Mononuclear cell (primary cell): ENCODE data around the gene MICAL2. TPM values are rescaled to one million over a fixed set of nuclear protein-coding genes. Genes with fewer than 3 reads are reported as not detected.

Source experiments
- H3K27me3 ChIP-seq: 2 replicates; pipeline ENCODE4 v1.6.0; 2011; ENCODE audit warnings: low read length, control low read depth; ENCODE audit not compliant: insufficient read depth
- H3K4me1 ChIP-seq: 2 replicates; pipeline ENCODE4 v1.5.1; 2011; ENCODE audit warnings: mild to moderate bottlenecking, low read length, control low read depth; ENCODE audit not compliant: insufficient read depth
- H3K4me3 ChIP-seq: 2 replicates; pipeline ENCODE4 v1.5.1; 2011; ENCODE audit warnings: mild to moderate bottlenecking, low read length, moderate library complexity
- H3K9me3 ChIP-seq: 2 replicates; pipeline ENCODE4 v1.5.1; 2011; ENCODE audit warnings: low read depth, mild to moderate bottlenecking, control low read depth, low read length
- total RNA-seq: library from RNA; depleted of rRNA; stranded (reverse); fragments of >200 nt; gene quantifications from one replicate; pipeline ENCODE4 v1.2.3, GENCODE V29; 2012

MICAL2 gene
- total RNA-seq, 1 donor: 14.5 TPM

DNA sequence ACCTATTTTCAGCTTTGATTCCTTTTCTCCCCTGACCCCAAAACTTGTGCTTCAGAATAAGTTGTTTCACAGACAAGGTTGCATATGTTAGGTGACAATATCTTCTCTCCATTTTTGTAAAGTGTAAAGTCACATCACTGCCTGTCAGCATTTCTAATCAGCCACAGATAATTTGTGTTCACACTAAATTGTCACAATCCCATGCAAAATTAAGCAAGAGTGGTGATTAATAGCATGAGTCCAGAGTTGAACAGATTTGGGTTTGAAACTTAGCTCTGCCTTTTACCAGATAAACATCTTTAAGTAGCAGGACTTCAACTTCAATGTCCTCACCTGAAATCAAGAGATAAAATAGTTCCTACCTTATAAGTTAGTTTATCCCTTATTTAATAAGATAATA, 80.1 kb downstream of the MICAL2 start:
- Histone ChIP-seq H3K4me1 (peaks cover 10% of the 10 kb centered on the region), H3K9me3 (no peaks in the 10 kb centered on the region), H3K27me3 (no peaks in the 10 kb centered on the region), H3K4me3 (no peak overlapping the region)

DNA sequence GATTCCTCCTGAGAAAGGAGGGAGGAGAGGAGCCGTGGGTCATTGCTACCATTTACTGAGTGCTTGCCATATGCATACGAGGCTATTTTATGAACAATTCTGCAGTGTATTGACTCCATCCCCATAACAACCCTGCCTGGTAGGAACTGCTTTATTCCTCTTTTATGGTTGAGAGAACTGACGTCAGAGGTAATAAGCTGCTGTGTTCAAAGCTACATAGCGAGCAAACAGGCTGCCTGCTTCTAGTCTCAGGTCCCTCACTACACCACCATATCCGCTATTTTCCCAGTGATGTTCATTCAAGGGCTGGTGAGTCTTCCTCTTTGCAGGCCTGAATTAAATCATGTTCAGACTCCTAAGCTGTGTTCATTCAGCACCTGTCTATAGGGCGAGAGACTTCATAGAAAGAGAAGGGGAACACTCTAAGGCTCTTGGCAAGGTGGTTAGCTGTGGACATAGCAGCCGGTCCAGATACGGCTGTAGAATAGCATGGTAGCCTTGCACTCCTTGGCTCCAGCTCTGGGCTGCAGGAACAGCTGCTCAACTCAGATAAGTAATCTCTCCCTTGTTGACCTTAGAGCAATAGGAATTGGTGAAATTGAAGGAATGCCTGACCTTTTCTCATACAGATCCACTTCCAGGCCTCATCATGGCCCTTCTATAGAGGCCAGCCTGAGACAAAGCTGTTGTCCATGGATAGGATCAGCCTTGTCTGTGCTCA, 82.6 kb downstream of the MICAL2 start:
- Histone ChIP-seq H3K27me3 (no peaks in the 10 kb centered on the region), H3K9me3 (no peaks in the 10 kb centered on the region), H3K4me1 (peaks cover 10% of the 10 kb centered on the region), H3K4me3 (no peak overlapping the region)

DNA sequence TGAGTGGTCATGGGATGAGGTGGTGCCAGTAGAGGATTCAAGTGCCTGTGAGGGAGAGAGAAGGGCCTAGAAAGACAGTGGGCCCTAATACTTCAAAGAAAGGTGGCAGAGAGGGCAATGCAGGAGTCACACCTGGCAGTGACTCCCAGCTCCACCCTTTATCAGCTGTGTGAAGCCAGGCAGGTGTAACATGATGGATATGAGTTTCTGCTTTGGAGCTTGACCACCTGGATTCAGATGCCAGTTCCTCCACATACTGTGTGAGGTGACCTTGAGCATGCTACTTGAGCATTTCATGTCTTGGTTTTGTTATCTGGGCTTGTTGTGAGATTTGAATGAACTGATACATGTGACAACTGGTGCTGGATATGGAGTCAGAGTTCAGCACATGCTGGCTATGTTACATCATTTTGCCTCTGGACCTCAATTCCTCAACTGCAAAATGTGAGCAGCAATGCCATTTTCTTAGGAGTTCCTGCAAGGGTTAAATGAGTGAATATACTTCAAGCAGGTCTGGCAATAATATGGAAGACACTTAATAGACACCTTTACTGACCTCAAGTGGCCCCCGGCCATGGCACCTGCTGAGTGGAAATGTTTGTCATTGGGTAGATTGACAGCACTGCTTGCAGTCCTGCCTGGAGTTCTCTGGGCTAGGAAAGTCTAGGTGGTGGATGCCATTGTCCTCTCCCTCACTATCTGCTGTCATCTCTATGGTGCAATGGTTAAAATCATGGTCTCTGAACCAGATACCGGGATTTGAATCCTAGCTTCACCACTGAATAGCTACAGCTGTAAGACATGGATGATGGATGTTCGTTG, 83.3 kb downstream of the MICAL2 start:
- Histone ChIP-seq H3K9me3 (no peaks in the 10 kb centered on the region), H3K4me3 (no peak overlapping the region), H3K4me1 (peaks cover 15% of the 10 kb centered on the region), H3K27me3 (no peaks in the 10 kb centered on the region)

DNA sequence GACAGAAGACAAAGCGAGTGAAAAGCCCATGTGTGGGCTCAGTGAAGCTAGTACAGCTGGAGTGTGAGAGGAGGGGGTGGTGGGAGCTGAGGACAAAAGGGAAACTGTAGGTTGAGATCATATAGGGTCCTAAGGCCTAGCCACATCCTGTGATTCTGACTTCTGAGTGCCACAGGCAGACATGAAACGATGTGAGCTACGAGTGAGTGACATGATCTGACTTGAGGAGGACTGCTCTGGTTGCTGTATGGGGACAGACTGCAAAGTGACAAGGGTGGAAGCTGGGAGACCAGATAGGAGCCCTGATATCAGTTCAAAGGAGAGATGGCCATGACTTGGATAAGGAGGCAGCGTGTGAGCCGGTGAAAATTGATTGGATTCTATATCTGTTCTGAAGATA, 85.4 kb downstream of the MICAL2 start:
- peaks cover 27% of the 10 kb centered on the region for H3K4me1 ChIP-seq
- H3K27me3 ChIP-seq: no peaks in the 10 kb centered on the region
- H3K4me3 ChIP-seq: peak overlapping the region; percentile 14
- H3K9me3 ChIP-seq: no peaks in the 10 kb centered on the region

DNA sequence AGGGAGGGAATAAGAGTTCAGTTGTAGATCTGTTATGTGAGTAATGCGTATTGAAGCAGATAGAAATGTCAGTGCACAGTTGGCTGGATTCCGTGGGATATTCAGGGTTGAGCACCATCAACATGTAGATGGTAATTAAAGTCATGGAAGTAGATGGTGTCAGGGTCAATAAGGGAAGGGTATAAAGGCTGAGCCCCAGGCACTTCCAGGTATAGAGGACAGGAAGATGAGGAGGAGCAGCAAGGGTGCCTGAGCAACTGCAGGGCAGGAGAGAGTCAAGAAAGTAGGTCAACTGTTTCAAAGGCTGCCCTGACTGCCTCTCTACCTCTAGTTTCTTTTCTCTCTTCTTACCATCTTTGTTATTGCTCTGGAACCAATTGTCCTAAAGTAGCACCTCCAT, 85.9 kb downstream of the MICAL2 start:
- H3K9me3 ChIP-seq: no peaks in the 10 kb centered on the region
- no peaks in the 10 kb centered on the region for H3K27me3 ChIP-seq
- peaks cover 27% of the 10 kb centered on the region for H3K4me1 ChIP-seq
- H3K4me3 ChIP-seq: peak overlapping the region; percentile 14

DNA sequence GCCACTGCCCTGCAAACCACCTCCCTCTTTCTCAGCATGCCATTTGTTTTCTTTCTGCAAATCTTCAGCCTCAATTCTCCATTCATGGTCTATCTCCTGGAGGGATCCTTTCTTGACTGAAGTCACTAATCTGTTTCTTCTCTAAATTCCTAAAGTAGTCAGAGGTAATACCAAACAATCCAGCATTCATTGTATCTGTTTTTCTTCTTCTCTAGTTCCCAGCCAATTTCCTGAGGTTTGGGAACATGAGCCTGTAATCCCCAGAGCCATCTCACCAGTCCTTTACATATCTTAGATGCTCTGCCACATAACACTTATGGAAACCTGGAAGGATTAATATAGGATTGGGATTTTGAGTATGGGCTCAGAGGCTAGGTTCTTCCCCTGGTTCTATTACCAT, 86.5 kb downstream of the MICAL2 start:
- peaks cover 27% of the 10 kb centered on the region for H3K4me1 ChIP-seq
- no peaks in the 10 kb centered on the region for H3K27me3 ChIP-seq
- H3K4me3 ChIP-seq: peak overlapping the region; percentile 14
- H3K9me3 ChIP-seq: no peaks in the 10 kb centered on the region

DNA sequence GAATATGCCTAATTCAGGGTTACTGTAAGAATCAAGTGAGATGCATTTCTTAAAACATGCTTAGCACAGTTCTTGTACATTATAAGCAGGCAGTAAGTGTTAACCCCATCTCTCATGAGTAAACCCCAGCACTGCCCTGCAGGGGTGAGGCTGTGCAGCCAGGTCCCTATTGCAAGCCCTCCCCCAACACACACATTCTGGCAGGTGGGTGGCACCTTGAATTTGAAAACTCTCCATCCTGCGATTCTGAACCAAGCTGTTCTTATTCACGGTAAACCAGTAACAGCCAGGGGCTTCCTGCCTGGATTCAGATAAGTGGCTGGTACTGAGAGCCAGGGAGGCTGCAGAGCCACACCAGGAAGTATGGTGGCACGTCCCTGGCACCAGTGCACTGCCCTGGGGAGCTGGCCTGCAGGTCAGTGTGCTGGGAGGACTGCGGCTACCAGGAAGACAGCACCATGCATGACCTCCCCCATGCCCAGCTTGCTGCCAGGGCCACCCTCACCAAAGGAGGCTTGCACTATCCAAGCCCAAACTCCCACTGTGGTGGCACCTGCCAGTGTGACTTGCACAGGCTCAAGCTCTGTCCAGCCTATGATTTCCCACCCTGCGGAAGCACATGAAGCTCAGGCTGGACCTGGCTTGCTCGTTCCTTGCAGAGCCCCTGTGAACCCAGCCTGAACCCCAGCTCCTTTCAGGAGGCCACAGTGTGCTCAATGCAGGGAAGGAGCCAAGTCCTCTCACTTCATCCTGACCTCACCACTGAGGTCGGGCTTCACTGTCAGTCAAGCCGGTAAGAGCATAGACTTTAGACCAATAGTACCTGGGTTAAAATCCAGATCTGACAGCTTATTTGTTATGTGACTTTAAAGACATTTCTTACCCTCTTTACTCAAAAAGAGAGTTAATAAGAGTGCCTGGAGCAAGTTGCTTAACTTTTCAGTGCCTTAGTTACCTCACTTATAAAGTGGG, 88.1 kb downstream of the MICAL2 start:
- Histone ChIP-seq H3K4me1 (peaks cover 20% of the 10 kb centered on the region), H3K9me3 (no peaks in the 10 kb centered on the region), H3K27me3 (no peaks in the 10 kb centered on the region), H3K4me3 (no peak overlapping the region)

DNA sequence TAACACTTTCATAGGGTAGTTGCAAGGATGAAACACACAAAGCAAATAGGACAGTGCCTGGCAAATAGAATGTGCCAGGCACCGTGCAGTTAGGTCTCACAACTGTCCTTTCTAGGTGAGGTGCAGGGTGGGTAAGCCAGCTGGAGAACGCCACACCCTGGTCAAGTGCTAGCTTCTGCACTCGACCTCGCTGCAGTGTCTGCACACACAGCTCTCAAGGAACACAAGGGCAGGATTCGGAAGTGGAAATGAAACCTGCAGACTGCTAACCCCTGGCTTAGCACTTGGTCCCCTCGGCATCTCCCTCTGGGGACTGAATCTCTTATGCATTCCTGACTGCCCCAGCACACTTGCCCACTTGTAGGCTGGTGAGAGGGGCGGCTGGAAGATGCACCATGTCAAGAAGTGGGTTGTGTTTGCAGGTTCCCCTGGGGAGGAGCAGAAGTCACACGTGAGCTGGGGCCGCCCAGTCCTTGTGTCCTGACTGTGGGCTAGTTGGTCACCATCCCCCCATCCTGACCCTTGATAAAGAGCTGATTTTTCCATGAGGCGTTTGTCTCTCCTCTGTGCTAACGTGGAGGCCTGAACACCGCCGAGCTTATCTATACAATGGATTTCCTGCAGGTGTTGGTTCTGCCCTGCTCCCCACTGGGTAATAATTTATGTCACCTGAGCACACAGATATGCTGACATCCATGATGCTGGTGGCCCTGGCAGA, 89.0 kb downstream of the MICAL2 start:
- H3K4me3 ChIP-seq: no peak overlapping the region
- no peaks in the 10 kb centered on the region for H3K27me3 ChIP-seq

DNA sequence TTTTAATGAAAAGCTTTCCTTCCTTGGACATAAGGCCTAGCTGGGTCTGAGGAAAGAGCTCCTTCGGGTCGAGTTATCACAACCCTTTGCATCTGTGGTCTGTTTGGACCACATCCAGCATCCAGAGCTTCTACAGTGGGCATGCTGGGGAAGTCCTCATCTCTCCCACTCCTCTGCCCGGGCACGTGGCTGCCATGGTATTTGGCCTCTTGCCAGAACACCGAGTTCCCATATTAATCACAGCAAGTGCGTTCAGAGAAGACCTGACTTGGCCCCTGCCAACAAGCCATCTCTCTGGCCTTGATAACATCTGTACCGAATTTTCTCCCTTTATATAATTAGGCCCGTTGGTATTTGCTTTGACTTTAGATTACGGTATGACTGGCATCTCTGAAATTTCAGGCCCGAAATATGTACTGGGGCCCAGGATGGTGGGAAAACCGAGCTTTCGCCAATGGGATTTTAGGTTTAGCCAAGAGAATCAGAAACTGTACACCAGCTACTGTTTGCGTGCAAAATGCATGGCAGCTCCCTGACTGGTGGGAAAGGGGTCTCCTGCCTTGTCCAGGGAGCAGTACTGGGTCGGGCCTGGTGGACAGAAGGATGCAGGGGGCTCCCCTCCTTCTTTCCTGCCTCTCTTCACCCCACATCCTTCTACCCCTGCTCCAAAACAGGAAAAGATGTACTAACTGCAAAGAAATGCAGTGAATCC, 90.0 kb downstream of the MICAL2 start:
- no peak overlapping the region for H3K4me3 ChIP-seq
- H3K27me3 ChIP-seq: no peaks in the 10 kb centered on the region
- H3K9me3 ChIP-seq: no peaks in the 10 kb centered on the region
- H3K4me1 ChIP-seq: peaks cover 16% of the 10 kb centered on the region

More for the DNA sequence above, 89.0 kb downstream of the MICAL2 start:
- H3K9me3 ChIP-seq: no peaks in the 10 kb centered on the region
- H3K4me1 ChIP-seq: peaks cover 20% of the 10 kb centered on the region

DNA sequence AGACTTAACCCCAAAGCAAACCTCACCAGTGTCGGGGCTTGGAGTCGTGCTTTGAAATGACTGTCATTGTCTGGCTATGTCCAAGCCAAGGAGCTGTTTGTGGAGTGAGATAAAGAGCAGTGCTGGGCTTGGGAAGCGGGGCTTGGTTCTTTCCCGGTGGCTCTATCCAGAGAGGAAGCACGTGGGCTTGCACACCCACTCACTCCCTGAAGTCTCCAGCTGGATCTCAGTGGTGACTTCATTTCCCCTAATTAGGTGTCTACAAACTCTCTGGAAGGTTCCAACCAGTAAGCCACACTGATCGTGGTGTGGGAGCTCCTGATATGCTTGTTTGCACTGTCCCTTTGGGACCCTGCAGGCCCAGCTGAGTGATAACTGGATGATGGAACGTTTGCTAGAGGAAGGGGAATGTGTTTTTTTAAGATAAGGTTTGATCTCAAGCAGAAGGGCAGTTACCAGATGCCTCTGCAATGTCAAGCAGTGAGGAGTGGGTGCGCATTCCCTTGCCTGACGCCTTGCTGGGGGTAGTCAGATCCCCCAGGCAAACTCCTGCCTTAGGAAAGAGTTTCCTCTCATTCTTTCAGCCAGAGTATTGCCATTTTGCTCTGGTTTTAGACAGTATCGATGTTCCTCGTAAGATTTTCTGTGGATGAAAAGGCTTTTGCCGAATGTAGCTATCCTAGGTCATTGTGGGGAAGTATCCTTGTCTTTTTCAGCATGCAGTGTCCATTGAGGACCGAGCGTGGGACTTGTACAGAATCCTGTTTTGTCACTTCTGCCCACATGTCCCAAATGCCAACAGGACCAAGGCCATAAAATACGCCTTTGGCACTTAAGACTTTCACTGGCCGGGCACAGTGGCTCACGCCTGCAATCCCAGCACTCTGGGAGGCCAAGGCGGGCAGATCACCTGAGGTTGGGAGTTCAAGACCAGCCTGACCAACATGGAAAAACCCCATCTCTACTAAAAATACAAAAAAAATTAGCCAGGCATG, 90.9 kb downstream of the MICAL2 start:
- Histone ChIP-seq H3K9me3 (no peaks in the 10 kb centered on the region), H3K4me3 (no peak overlapping the region), H3K4me1 (peaks cover 16% of the 10 kb centered on the region), H3K27me3 (no peaks in the 10 kb centered on the region)

DNA sequence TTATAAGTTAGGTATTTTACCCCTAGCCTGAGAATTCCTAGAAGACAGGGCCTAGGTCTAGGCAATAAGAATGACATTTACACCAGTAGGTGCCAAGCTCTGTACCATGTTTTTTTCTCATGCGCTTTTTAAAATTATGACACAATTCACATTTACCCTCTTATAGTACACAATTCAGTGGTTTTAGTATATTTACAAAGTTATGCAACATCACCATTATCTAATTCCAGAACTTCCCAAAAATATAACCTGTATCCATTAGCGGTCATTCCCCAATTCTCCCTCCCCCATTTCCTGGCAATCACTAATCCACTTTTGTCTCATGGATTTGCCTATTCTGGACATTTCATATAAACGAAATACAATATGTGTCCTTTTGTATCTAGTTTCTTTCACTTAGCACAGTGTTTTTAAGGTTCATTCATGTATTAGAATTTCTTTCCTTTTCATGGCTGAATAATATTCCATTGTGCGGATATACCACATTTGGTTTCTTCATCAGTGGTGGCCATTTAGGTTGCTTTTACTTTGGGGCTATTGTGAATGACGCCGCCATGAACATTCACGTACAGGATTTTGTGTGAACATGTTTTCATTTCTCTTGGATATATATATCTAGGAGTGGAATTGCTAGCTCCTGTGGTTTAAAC, 92.4 kb downstream of the MICAL2 start:
- Histone ChIP-seq H3K4me3 (no peak overlapping the region), H3K4me1 (peaks cover 16% of the 10 kb centered on the region), H3K27me3 (no peaks in the 10 kb centered on the region), H3K9me3 (no peaks in the 10 kb centered on the region)

DNA sequence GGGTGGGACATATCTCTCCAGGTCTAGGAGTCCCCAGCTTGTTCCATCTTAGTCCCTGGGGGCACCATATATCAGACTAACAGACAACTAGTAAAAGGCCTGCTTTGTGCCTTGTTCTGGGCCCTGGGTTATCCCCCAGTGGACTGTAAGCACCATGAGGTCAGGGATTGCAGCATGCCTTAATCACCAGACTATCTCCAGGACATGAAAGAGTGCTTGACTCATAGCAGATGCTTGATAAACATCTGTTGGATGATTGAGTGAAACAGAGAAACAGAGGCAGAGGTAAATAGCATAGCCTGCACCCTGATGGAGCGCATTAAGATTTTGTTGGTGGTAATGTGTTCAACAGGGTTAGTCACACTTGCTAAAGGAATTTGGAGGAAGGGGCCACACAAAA, 94.1 kb downstream of the MICAL2 start:
- no peaks in the 10 kb centered on the region for H3K27me3 ChIP-seq
- H3K4me1 ChIP-seq: peaks cover 6% of the 10 kb centered on the region
- no peak overlapping the region for H3K4me3 ChIP-seq
- no peaks in the 10 kb centered on the region for H3K9me3 ChIP-seq

DNA sequence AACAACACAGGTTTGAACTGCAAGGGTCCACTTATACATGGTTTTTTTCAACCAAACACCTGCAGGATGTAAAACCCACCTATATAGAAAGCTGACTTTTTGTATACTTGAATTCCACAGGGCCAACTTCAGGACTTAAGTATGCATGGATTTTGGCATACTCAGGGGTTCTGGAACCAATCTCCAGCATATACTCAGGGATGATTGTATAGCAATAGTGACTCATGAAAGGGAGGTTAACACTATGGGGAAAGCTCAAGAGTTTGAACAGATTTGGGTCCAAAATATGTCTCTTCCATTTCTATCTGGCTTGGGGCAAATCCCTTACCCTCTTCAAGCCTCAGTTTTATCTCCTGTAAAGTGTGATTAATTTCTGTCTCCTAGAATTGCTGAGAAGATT, 94.9 kb downstream of the MICAL2 start:
- Histone ChIP-seq H3K27me3 (no peaks in the 10 kb centered on the region), H3K9me3 (no peaks in the 10 kb centered on the region), H3K4me1 (no peaks in the 10 kb centered on the region), H3K4me3 (no peak overlapping the region)
